ENCODE results near the gene ZYG11B. TPM values are rescaled to one million over a fixed set of nuclear protein-coding genes. Genes with fewer than 3 reads are reported as not detected.

ZYG11B gene
- polyA plus RNA-seq, 1 donor from 2014 or later: 48.7 TPM

- Histone ChIP-seq H3K36me3 (ENCODE audit: insufficient read depth, low read length) (no peaks in the 10 kb centered on the region), H3K79me2 (replicated peaks; ENCODE audit: insufficient read depth, low read length) (no peaks in the 10 kb centered on the region), H3K4me3 (ENCODE audit: low read length) (no peak overlapping the region), H3K4me2 (ENCODE audit: low read length) (no peak overlapping the region), H3K9me3 (ENCODE audit: low read length) (no peaks in the 10 kb centered on the region), H3K9me2 (ENCODE audit: insufficient read depth, low read length) (no peaks in the 10 kb centered on the region), H2AFZ (ENCODE audit: low read depth, low read length) (no peak overlapping the region), H4K20me1 (ENCODE audit: insufficient read depth) (no peaks in the 10 kb centered on the region), H3K27me3 (ENCODE audit: insufficient read depth, low read depth, low read length) (no peaks in the 10 kb centered on the region), H3K27ac (ENCODE audit: low read length) (no peak overlapping the region), H3K9ac (ENCODE audit: low read length) (no peak overlapping the region), H3F3A (ENCODE audit: insufficient read depth, low read length, poor library complexity, severe bottlenecking) (no peaks in the 10 kb centered on the region)
- TF ChIP-seq EZH2 (IDR thresholded peaks at IDR 0.05; ENCODE audit: borderline replicate concordance, insufficient read depth, low read length, poor library complexity, severe bottlenecking) (no peak), REST (IDR thresholded peaks at IDR 0.05; ENCODE audit: borderline replicate concordance) (no peak), RAD21 (conservative IDR thresholded peaks at IDR 0.05) (no peak), POLR2AphosphoS5 (IDR thresholded peaks at IDR 0.05) (no peak), SMC3 (conservative IDR thresholded peaks at IDR 0.05; ENCODE audit: poor library complexity) (no peak), CTCF (IDR thresholded peaks at IDR 0.05; ENCODE audit: poor library complexity, severe bottlenecking) (no peak), MXI1 (conservative IDR thresholded peaks at IDR 0.05; ENCODE audit: poor library complexity, severe bottlenecking) (no peak), TAF1 (IDR thresholded peaks at IDR 0.05; ENCODE audit: low read depth) (no peak), EP300 (conservative IDR thresholded peaks at IDR 0.05; ENCODE audit: poor library complexity, severe bottlenecking) (no peak)
Measured at GRCh38 chr1:52856026-52856425, 129.8 kb downstream of the ZYG11B start.

- Histone ChIP-seq H3K9me2 (ENCODE audit: insufficient read depth, low read length) (no peaks in the 10 kb centered on the region), H3K27me3 (ENCODE audit: insufficient read depth, low read depth, low read length) (no peaks in the 10 kb centered on the region), H3K4me2 (ENCODE audit: low read length) (no peak overlapping the region), H3K36me3 (ENCODE audit: insufficient read depth, low read length) (no peaks in the 10 kb centered on the region), H3K27ac (ENCODE audit: low read length) (no peak overlapping the region), H3K9ac (ENCODE audit: low read length) (no peak overlapping the region), H3K4me3 (ENCODE audit: low read length) (no peak overlapping the region), H3F3A (ENCODE audit: insufficient read depth, low read length, poor library complexity, severe bottlenecking) (no peaks in the 10 kb centered on the region), H4K20me1 (ENCODE audit: insufficient read depth) (no peaks in the 10 kb centered on the region), H3K79me2 (replicated peaks; ENCODE audit: insufficient read depth, low read length) (no peaks in the 10 kb centered on the region), H3K9me3 (ENCODE audit: low read length) (no peaks in the 10 kb centered on the region), H2AFZ (ENCODE audit: low read depth, low read length) (no peak overlapping the region)
- no peak for TF ChIP-seq CTCF (IDR thresholded peaks at IDR 0.05; ENCODE audit: poor library complexity, severe bottlenecking)
- TF ChIP-seq SMC3 (conservative IDR thresholded peaks at IDR 0.05; ENCODE audit: poor library complexity): no peak
- no peak for TF ChIP-seq POLR2AphosphoS5 (IDR thresholded peaks at IDR 0.05)
- TF ChIP-seq MXI1 (conservative IDR thresholded peaks at IDR 0.05; ENCODE audit: poor library complexity, severe bottlenecking): no peak
- TF ChIP-seq EZH2 (IDR thresholded peaks at IDR 0.05; ENCODE audit: borderline replicate concordance, insufficient read depth, low read length, poor library complexity, severe bottlenecking): no peak
- TF ChIP-seq TAF1 (IDR thresholded peaks at IDR 0.05; ENCODE audit: low read depth): no peak
Measured at GRCh38 chr1:52857443-52857842, 131.2 kb downstream of the ZYG11B start.

All from neural cell (in vitro differentiated cells).